DND-41 (cell line): ENCODE results near the gene PKP2.

Source experiments
- ATAC-seq: fragments of 200-7000 bp; cut with Tn5 transposase; 3 replicates; pipeline ENCODE4 v1.9.1; 2021; ENCODE audit warnings: low read depth; ENCODE audit not compliant: insufficient read depth
- DNase-seq: peaks from one replicate; pipeline ENCODE4 v3.0.0-alpha.2; 2020
- H2AFZ ChIP-seq: 2 replicates; pipeline ENCODE4 v1.6.0; 2012; ENCODE audit warnings: low read depth, low read length
- H3K27ac ChIP-seq: 2 replicates; pipeline ENCODE4 v1.5.1; 2012; ENCODE audit warnings: low read length, inconsistent platforms
- H3K27me3 ChIP-seq: fragments of 200-600 bp; sonication (generic); 2 replicates; pipeline ENCODE4 v1.6.0; 2012; ENCODE audit warnings: low read length, mild to moderate bottlenecking, inconsistent platforms; ENCODE audit not compliant: insufficient read depth, poor library complexity
- H3K36me3 ChIP-seq: 2 replicates; pipeline ENCODE4 v1.5.1; 2012; ENCODE audit warnings: low read length, inconsistent platforms; ENCODE audit not compliant: insufficient read depth
- H3K4me1 ChIP-seq: 2 replicates; pipeline ENCODE4 v1.5.1; 2012; ENCODE audit warnings: mild to moderate bottlenecking, low read length; ENCODE audit not compliant: insufficient read depth
- H3K4me2 ChIP-seq: 2 replicates; pipeline ENCODE4 v1.6.0; 2012; ENCODE audit warnings: mild to moderate bottlenecking, moderate library complexity, low read length, inconsistent platforms; ENCODE audit not compliant: insufficient read depth
- H3K4me3 ChIP-seq, 2 experiments: fragments of 200-600 bp in 1 of 2; shearing (Covaris generic) in 1 of 2; 2 replicates each; pipeline ENCODE4 v1.5.1; 2012 to 2016; ENCODE audit warnings: inconsistent platforms in 2 of 2, low read length in 2 of 2, mild to moderate bottlenecking in 2 of 2, low read depth in 1 of 2, moderate library complexity in 1 of 2
- H3K79me2 ChIP-seq: 2 replicates; pipeline ENCODE4 v1.6.0; 2012; ENCODE audit warnings: low read length, inconsistent platforms; ENCODE audit not compliant: insufficient read depth
- H3K9ac ChIP-seq: 2 replicates; pipeline ENCODE4 v1.6.0; 2012; ENCODE audit warnings: low read depth, mild to moderate bottlenecking, inconsistent platforms, low read length, moderate library complexity
- H3K9me3 ChIP-seq: 2 replicates; pipeline ENCODE4 v1.5.1; 2012; ENCODE audit warnings: low read length, moderate library complexity, mild to moderate bottlenecking, inconsistent platforms; ENCODE audit not compliant: insufficient read depth, severe bottlenecking
- H4K20me1 ChIP-seq: 2 replicates; pipeline ENCODE4 v1.6.0; 2012; ENCODE audit warnings: low read length; ENCODE audit not compliant: insufficient read depth
- EZH2 ChIP-seq: IDR thresholded peaks from 3 replicates; pipeline ENCODE4 v1.6.1; 2012; ENCODE audit warnings: borderline replicate concordance, low read depth, mild to moderate bottlenecking, moderate library complexity, low read length, inconsistent platforms; ENCODE audit not compliant: severe bottlenecking
- TF ChIP-seq, protein P1 (sequence below): IDR thresholded peaks from 2 replicates; pipeline ENCODE4 v1.5.1; 2012; ENCODE audit warnings: borderline replicate concordance, low read length, moderate library complexity, mild to moderate bottlenecking; ENCODE audit not compliant: poor library complexity, severe bottlenecking; ENCODE audit errors: extremely low read depth

Gene PKP2

DNA sequence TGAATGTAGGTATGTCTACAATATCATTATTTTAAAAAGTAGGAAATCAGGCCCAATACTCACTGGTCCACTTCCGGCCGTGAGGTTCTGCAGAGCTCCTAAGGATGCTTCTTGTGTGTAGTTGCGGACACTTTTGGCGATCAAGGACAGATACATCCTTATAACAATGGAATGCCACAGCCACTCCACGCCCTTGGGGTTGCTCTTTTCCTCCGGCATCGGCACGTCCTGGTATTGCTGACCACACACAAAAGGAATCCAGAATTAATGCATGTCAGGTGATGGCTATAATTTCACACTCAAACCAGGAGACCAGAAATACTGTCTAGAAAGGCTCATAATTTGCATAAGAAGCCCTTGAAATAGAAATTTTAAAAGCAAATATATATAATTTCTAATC lies 75.3 kb downstream of the PKP2 start:
- no peak for ATAC-seq

DNA sequence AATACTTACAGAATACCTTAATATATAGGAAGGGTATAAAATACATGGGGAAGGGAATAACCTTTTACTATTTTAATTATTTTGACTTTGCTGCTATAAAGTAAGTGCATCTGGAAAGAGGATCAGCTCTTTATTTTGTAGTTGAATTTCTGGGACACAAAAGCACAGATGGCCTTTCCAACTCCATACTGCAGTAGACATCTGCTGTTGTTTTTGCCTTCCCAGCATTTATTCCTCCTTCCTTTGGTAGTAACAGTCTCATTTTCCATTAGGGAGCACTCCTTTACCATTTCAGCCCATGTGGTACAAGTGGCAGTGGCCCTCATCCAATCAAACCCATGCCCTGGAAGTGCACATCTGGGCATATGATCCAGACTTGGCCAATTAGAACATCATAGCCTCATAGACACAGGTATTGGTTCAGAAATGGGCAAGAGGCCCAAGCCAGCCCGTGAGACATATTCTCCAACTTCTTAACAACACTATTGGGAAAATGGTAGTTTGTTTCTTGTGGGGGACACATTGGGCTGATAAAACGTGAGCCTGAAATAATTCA lies 76.1 kb downstream of the PKP2 start:
- Histone ChIP-seq H3K9ac (no peak overlapping the region), H3K27me3 (no peaks in the 10 kb centered on the region), H3K4me1 (no peaks in the 10 kb centered on the region), H3K36me3 (no peaks in the 10 kb centered on the region), H3K4me2 (no peak overlapping the region), H3K79me2 (no peaks in the 10 kb centered on the region), H2AFZ (no peak overlapping the region), H4K20me1 (no peaks in the 10 kb centered on the region), H3K9me3 (no peaks in the 10 kb centered on the region), H3K4me3 (no peak overlapping the region), H3K27ac (no peak overlapping the region)
- ATAC-seq (no peak), DNase-seq (no peak)
- TF ChIP-seq EZH2: no peak
- TF ChIP-seq, protein P1, sequence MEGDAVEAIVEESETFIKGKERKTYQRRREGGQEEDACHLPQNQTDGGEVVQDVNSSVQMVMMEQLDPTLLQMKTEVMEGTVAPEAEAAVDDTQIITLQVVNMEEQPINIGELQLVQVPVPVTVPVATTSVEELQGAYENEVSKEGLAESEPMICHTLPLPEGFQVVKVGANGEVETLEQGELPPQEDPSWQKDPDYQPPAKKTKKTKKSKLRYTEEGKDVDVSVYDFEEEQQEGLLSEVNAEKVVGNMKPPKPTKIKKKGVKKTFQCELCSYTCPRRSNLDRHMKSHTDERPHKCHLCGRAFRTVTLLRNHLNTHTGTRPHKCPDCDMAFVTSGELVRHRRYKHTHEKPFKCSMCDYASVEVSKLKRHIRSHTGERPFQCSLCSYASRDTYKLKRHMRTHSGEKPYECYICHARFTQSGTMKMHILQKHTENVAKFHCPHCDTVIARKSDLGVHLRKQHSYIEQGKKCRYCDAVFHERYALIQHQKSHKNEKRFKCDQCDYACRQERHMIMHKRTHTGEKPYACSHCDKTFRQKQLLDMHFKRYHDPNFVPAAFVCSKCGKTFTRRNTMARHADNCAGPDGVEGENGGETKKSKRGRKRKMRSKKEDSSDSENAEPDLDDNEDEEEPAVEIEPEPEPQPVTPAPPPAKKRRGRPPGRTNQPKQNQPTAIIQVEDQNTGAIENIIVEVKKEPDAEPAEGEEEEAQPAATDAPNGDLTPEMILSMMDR: no peak

More for the DNA sequence above, 75.3 kb downstream of the PKP2 start:
- H3K79me2 ChIP-seq: no peaks in the 10 kb centered on the region
- no peak for DNase-seq
- H3K9ac ChIP-seq: no peak overlapping the region
- no peak overlapping the region for H3K4me2 ChIP-seq
- H3K27ac ChIP-seq: no peak overlapping the region
- H4K20me1 ChIP-seq: no peaks in the 10 kb centered on the region
- TF ChIP-seq, protein P1: no peak
- no peak for TF ChIP-seq EZH2
- no peak overlapping the region for H3K4me3 ChIP-seq
- H3K36me3 ChIP-seq: no peaks in the 10 kb centered on the region
- H3K4me1 ChIP-seq: no peaks in the 10 kb centered on the region
- H3K9me3 ChIP-seq: no peaks in the 10 kb centered on the region
- H2AFZ ChIP-seq: no peak overlapping the region
- no peaks in the 10 kb centered on the region for H3K27me3 ChIP-seq

DNA sequence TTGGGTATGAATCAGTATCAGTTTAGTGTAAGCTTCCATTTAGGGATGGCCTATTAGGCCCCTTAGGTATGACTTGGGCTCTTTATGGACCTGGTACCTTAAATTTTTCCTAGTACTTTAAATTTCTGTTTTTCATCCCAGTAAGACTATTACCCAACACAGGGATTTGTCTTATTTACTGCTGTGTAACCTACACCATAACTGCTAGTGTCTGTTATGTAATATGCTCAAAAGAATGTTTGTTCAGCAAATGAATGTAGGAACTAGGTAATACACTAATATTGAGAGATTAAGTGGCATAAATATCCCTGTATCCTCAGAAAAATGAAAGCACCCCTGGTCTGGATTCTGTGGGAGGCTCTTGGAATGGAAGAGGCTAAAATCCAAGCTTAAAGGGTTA lies 77.2 kb downstream of the PKP2 start:
- Histone ChIP-seq H3K4me2 (no peak overlapping the region), H4K20me1 (no peaks in the 10 kb centered on the region), H3K36me3 (no peaks in the 10 kb centered on the region), H3K9ac (no peak overlapping the region), H3K79me2 (no peaks in the 10 kb centered on the region), H3K4me1 (no peaks in the 10 kb centered on the region), H2AFZ (no peak overlapping the region), H3K9me3 (no peaks in the 10 kb centered on the region), H3K27me3 (no peaks in the 10 kb centered on the region), H3K27ac (no peak overlapping the region), H3K4me3 (no peak overlapping the region)
- ATAC-seq (no peak), DNase-seq (no peak)
- no peak for TF ChIP-seq EZH2
- TF ChIP-seq, protein P1: no peak

DNA sequence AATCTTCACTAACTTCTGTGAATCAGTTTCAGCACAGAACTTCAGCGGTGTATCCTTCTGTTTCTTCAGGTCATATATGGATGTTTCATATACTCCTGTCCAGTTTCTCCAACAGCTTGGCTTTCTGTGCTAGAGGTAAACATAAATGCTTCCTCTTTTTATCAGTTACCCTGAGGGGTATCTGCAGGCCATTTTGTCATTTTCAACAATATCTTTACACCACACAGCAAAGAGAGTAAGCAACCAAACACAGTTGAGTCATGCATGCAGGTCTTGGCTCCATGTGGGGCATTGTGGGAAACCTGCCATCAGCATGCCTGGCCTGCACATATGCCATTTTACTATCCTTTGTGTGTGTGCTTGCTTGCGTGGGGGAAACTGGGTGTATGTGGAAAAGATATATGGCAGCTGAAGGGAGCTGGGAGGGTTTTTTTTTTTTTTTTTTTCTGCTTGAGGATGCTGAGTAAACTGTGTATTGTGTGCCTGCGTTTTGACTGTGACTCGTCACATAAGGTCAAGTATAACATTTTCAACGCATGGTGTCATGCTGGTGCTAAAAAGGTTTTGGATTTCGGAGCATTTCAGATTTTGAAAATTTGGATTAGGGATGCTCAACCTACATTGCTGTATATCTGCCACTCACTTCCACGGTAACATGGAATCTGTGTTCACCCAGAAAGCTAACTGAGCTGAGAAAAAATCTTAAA lies 84.7 kb downstream of the PKP2 start:
- Histone ChIP-seq H3K27me3 (no peaks in the 10 kb centered on the region), H3K9ac (no peak overlapping the region), H3K4me2 (no peak overlapping the region), H3K36me3 (no peaks in the 10 kb centered on the region), H3K79me2 (no peaks in the 10 kb centered on the region), H3K4me3 (no peak overlapping the region), H3K27ac (no peak overlapping the region), H3K9me3 (no peaks in the 10 kb centered on the region), H2AFZ (no peak overlapping the region), H4K20me1 (no peaks in the 10 kb centered on the region), H3K4me1 (no peaks in the 10 kb centered on the region)
- no peak for DNase-seq
- ATAC-seq: no peak
- no peak for TF ChIP-seq EZH2
- TF ChIP-seq, protein P1: no peak
